Ovary (tissue), 3 donors: ENCODE data around the gene DNAAF2.

Experiments used
- CTCF ChIP-seq, 3 donors: fragments of 450-650 bp in 2 of 3; fragments of 200-600 bp in 1 of 3; IDR thresholded peaks; one replicate each; pipeline versions ENCODE4 v1.5.1 to v1.8.0; 2016 to 2022; ENCODE audit warnings: antibody characterized with exemption in 3 of 3, mild to moderate bottlenecking in 1 of 3
- EP300 ChIP-seq: sonication (generic); formaldehyde crosslinking; IDR thresholded peaks from one replicate; pipeline ENCODE4 v1.6.1; 2017; ENCODE audit warnings: antibody characterized with exemption
- donor health status: DM: no; HTN: no; CAD: no.

GRCh38 chr14:49598189-49598484, 36.9 kb downstream of the DNAAF2 start:
- TF ChIP-seq CTCF (IDR thresholded peaks at IDR 0.05) (no peak), EP300 (no peak)
